Neural crest cell (in vitro differentiated cells): Measurements from ENCODE around the gene MIXL1. TPM values are rescaled to one million over a fixed set of nuclear protein-coding genes. Genes with fewer than 3 reads are reported as not detected.

ENCODE experiments used
- DNase-seq: peaks from one replicate; pipeline ENCODE4 v3.0.0; 2021; ENCODE audit warnings: low read depth, mixed read lengths, low spot score
- H3K27ac Mint-ChIP-seq: one replicate; pipeline ENCODE4 v1.8.0; 2021; ENCODE audit warnings: mild to moderate bottlenecking, mixed read lengths; ENCODE audit not compliant: unreplicated experiment
- H3K27me3 Mint-ChIP-seq: 2 replicates; pipeline ENCODE4 v1.8.0; 2021; ENCODE audit warnings: low read depth, mild to moderate bottlenecking, mixed read lengths
- H3K36me3 Mint-ChIP-seq: 2 replicates; pipeline ENCODE4 v1.8.0; 2021; ENCODE audit warnings: low read depth, mild to moderate bottlenecking, mixed read lengths
- H3K4me1 Mint-ChIP-seq: 2 replicates; pipeline ENCODE4 v1.8.0; 2021; ENCODE audit warnings: mixed read lengths
- H3K4me3 Mint-ChIP-seq: one replicate; pipeline ENCODE4 v1.8.0; 2021; ENCODE audit warnings: mild to moderate bottlenecking, mixed read lengths
- H3K9me3 Mint-ChIP-seq: 2 replicates; pipeline ENCODE4 v1.8.0; 2021; ENCODE audit warnings: mixed read lengths
- CTCF ChIP-seq: fragments of 200-600 bp; sonication (generic); conservative IDR thresholded peaks from 2 replicates; pipeline ENCODE4 v1.5.0; 2021; ENCODE audit warnings: antibody characterized with exemption, mild to moderate bottlenecking
- total RNA-seq: library from RNA; stranded (reverse); gene quantifications from 2 replicates; pipeline ENCODE4 v1.2.1, GENCODE V29; 2021

Gene MIXL1
- total RNA-seq, 1 donor from 2014 or later, result 0.37 TPM

DNA sequence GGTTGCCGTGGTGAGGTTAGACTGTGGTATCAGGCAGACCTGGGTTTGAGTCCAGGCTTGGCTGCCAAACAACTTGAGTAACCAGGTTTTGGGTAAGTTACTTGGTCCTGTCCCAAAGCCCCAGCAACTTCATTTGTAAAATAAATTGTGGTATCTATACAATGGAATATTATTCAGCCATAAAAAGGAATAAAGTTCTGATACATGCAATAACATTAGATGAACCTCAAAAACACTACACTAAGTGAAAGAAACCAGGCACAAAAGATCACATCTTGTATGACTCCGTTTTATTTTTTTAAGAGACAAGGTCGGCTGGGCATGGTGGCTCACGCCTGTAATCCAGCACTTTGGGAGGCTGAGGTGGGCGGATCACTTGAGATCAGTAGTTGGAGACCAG lies 16.4 kb upstream of the MIXL1 start:
- Mint-ChIP-seq H3K27ac (no peak overlapping the region), H3K27me3 (peaks cover 5% of the 10 kb centered on the region)

DNA sequence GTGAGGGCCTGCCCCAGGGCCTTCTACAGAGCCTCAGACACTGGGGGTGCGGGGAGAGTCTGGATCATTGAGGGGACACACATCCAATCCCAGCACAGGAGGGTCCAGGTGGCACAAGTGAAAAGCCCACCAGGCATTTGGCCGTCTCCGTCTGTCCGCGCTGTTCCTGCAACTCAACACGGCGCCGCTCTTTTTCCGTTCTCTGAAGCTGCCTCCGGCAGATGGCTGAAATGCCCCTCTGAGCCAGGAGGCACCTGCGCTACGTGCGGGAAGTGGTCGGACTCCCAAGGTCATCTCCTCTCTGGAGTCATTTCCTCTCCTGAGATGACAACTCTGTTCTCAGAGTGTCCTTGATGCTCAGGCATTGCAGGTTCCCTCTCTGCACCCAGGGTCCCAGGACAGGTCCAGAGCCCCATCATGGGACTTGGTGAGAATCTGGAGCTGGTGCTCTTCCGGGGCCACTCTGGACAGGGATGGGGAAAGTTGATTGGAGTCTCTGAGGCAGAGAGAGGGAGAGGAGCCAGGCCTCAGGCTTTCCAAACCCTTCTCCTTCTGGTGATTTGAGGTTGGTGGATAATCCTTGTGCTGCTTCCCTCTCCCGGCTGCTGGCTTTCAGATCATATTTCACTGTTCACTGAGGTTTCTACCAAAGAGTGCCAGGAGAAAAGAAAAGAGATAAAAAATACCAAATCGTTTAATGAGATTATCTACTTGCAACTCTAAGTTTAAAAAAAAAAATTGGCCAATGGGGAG lies 14.0 kb upstream of the MIXL1 start:
- Mint-ChIP-seq H3K4me1 (peaks cover 4% of the 10 kb centered on the region), H3K4me3 (no peak overlapping the region), H3K27ac (peak overlapping the region; percentile 52), H3K27me3 (peaks cover 5% of the 10 kb centered on the region), H3K9me3 (no peaks in the 10 kb centered on the region), H3K36me3 (no peaks in the 10 kb centered on the region)
- no peak for TF ChIP-seq CTCF
- DNase-seq, result no peak

More for the DNA sequence above, 16.4 kb upstream of the MIXL1 start:
- no peaks in the 10 kb centered on the region for H3K9me3 Mint-ChIP-seq
- TF ChIP-seq CTCF, result no peak
- DNase-seq, result no peak
- no peaks in the 10 kb centered on the region for H3K4me1 Mint-ChIP-seq
- H3K4me3 Mint-ChIP-seq, result no peak overlapping the region
- H3K36me3 Mint-ChIP-seq, result no peaks in the 10 kb centered on the region

DNA sequence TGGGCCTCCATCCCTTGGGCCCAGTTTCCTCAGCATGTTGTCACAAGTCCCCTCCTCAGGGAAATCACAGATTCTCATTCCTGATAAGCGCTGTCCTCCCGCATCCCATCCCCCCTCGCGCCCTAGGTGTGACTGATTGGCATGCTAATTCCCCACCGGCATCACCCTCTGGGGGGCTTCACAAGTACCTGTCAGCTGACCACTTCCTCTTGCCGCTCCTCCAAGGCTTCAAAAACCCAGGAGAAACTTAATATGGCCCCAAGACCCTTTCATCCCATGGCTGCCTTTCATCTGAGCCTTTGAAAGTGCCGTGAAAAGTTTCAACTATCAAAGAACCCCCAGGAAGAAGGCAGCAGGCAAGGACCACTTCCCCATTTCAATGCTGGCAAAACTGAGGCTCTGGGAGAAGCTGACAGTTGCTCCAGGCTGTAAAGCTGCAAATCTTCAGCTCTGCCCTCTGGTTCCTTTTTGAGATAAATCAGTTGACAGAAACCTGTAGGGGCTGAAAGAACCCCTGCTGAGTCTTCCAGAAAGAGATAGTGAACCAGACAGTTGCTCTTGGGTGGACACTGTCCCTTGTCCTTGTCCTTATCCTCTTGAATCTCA lies 12.8 kb upstream of the MIXL1 start:
- no peak overlapping the region for H3K4me3 Mint-ChIP-seq
- peaks cover 5% of the 10 kb centered on the region for H3K27me3 Mint-ChIP-seq
- TF ChIP-seq CTCF, result no peak
- no peak overlapping the region for H3K27ac Mint-ChIP-seq
- H3K4me1 Mint-ChIP-seq, result peaks cover 4% of the 10 kb centered on the region
- H3K9me3 Mint-ChIP-seq, result no peaks in the 10 kb centered on the region
- no peak for DNase-seq
- no peaks in the 10 kb centered on the region for H3K36me3 Mint-ChIP-seq

GRCh38 chr1:226211181-226211821 lies 12.2 kb upstream of the MIXL1 start:
- Mint-ChIP-seq H3K27me3 (peaks cover 5% of the 10 kb centered on the region), H3K4me1 (peaks cover 4% of the 10 kb centered on the region), H3K36me3 (no peaks in the 10 kb centered on the region), H3K4me3 (no peak overlapping the region), H3K27ac (no peak overlapping the region), H3K9me3 (no peaks in the 10 kb centered on the region)
- no peak for TF ChIP-seq CTCF
- no peak for DNase-seq

- Mint-ChIP-seq H3K27me3 (peaks cover 2% of the 10 kb centered on the region), H3K27ac (no peak overlapping the region), H3K4me3 (no peak overlapping the region), H3K9me3 (no peaks in the 10 kb centered on the region), H3K4me1 (peaks cover 4% of the 10 kb centered on the region), H3K36me3 (no peaks in the 10 kb centered on the region)
- DNase-seq, result no peak
- no peak for TF ChIP-seq CTCF
Measured at GRCh38 chr1:226212545-226212944, 10.9 kb upstream of the MIXL1 start.
